HepG2 (cell line): ENCODE results near the gene BLOC1S4. TPM values are rescaled to one million over a fixed set of nuclear protein-coding genes. Genes with fewer than 3 reads are reported as not detected.

Source experiments
- AGO1 ChIP-seq: fragments of 200-400 bp; formaldehyde crosslinking; IDR thresholded peaks from 2 replicates; pipeline ENCODE4 v1.6.1; 2017; ENCODE audit warnings: mild to moderate bottlenecking, low read depth, low read length, moderate library complexity; ENCODE audit not compliant: poor library complexity, severe bottlenecking
- CREM ChIP-seq, 2 experiments: sonication (generic) in 1 of 2; formaldehyde crosslinking in 1 of 2; IDR thresholded peaks; 2 replicates each; pipeline versions ENCODE4 v1.4.0 to v1.6.1; 2016 to 2020; ENCODE audit warnings: antibody characterized with exemption in 1 of 2, mild to moderate bottlenecking in 1 of 2, missing genetic modification reagents in 1 of 2
- EED ChIP-seq: sonication (generic); formaldehyde crosslinking; IDR thresholded peaks from 2 replicates; pipeline ENCODE4 v1.5.0; 2020; ENCODE audit warnings: mild to moderate bottlenecking, missing genetic modification reagents
- ESRRA ChIP-seq: sonication (generic); formaldehyde crosslinking; IDR thresholded peaks from 2 replicates; pipeline ENCODE4 v1.5.1; 2020; ENCODE audit warnings: mild to moderate bottlenecking, low read depth, missing genetic modification reagents
- GLMP ChIP-seq: sonication (generic); formaldehyde crosslinking; IDR thresholded peaks from 2 replicates; pipeline ENCODE4 v1.9.0; 2021; ENCODE audit warnings: missing genetic modification reagents, mild to moderate bottlenecking, borderline replicate concordance
- HHEX ChIP-seq: IDR thresholded peaks from 2 replicates; pipeline ENCODE4 v1.6.1; 2016; ENCODE audit warnings: control low read depth
- IRX3 ChIP-seq: sonication (generic); formaldehyde crosslinking; IDR thresholded peaks from 2 replicates; pipeline ENCODE4 v1.8.1; 2023; ENCODE audit warnings: mild to moderate bottlenecking, low read depth, missing genetic modification reagents, borderline replicate concordance
- KMT2B ChIP-seq: IDR thresholded peaks from 2 replicates; pipeline ENCODE4 v1.6.1; 2016; ENCODE audit warnings: missing genetic modification reagents, missing compliant biosample characterization
- NR2C2 ChIP-seq: sonication (generic); formaldehyde crosslinking; IDR thresholded peaks from 2 replicates; pipeline ENCODE4 v1.4.0; 2020; ENCODE audit warnings: missing genetic modification reagents, mild to moderate bottlenecking, moderate library complexity, borderline replicate concordance
- NRL ChIP-seq: sonication (generic); formaldehyde crosslinking; IDR thresholded peaks from 2 replicates; pipeline ENCODE4 v1.5.0; 2020; ENCODE audit warnings: missing genetic modification reagents, mild to moderate bottlenecking, moderate library complexity, borderline replicate concordance
- PITX1 ChIP-seq: sonication (generic); formaldehyde crosslinking; IDR thresholded peaks from 2 replicates; pipeline ENCODE4 v1.5.1; 2020; ENCODE audit warnings: mild to moderate bottlenecking, missing genetic modification reagents
- SALL1 ChIP-seq: sonication (generic); formaldehyde crosslinking; IDR thresholded peaks from 2 replicates; pipeline ENCODE4 v1.8.0; 2022; ENCODE audit warnings: mild to moderate bottlenecking, missing genetic modification reagents
- SRF ChIP-seq: IDR thresholded peaks from 2 replicates; pipeline ENCODE4 v1.6.1; 2011; ENCODE audit warnings: mild to moderate bottlenecking, low read depth, low read length, moderate library complexity
- TEAD3 ChIP-seq: optimal IDR thresholded peaks from 2 replicates; pipeline ENCODE3; 2016; ENCODE audit warnings: borderline replicate concordance
- ZFP36L2 ChIP-seq: sonication (generic); formaldehyde crosslinking; IDR thresholded peaks from 2 replicates; pipeline ENCODE4 v1.4.0; 2020; ENCODE audit warnings: missing genetic modification reagents
- ZHX2 ChIP-seq, 2 experiments: sonication (generic) in 1 of 2; formaldehyde crosslinking in 1 of 2; IDR thresholded peaks; 2 replicates each; pipeline versions ENCODE4 v1.6.1 to v1.9.0; 2014 to 2022; ENCODE audit warnings: antibody characterized with exemption in 1 of 2, borderline replicate concordance in 1 of 2, inconsistent platforms in 1 of 2, low read depth in 1 of 2, missing genetic modification reagents in 1 of 2
- ZNF33A ChIP-seq: sonication (generic); formaldehyde crosslinking; IDR thresholded peaks from 2 replicates; pipeline ENCODE4 v1.5.1; 2020; ENCODE audit warnings: missing genetic modification reagents, mild to moderate bottlenecking, moderate library complexity, borderline replicate concordance
- ZNF451 ChIP-seq: sonication (generic); formaldehyde crosslinking; IDR thresholded peaks from 2 replicates; pipeline ENCODE4 v1.5.0; 2020; ENCODE audit warnings: mild to moderate bottlenecking, missing genetic modification reagents
- polyA plus RNA-seq, 8 experiments: library from polyadenylated mRNA; depleted of rRNA in 3 of 8; stranded (reverse) in 7 of 8; unstranded in 1 of 8; fragments of >200 nt; fragmentation: Illumina TruSeq in 4 of 8; extraction: Trizol in 4 of 8; gene quantifications; 2 replicates each; pipeline versions ENCODE4 v1.2.1 to v1.2.3, GENCODE V29; 2011 to 2016; ENCODE audit warnings: low read depth in 4 of 8, missing spikeins in 1 of 8, mixed read lengths in 1 of 8; ENCODE audit not compliant: insufficient read depth in 1 of 8
- total RNA-seq, 5 experiments: library from RNA; depleted of rRNA; stranded (reverse); fragments of >200 nt; fragmentation: Illumina TruSeq; extraction: Trizol; gene quantifications; 2 replicates each; pipeline ENCODE4 v1.2.3, GENCODE V29; 2016; ENCODE audit warnings: low read depth in 1 of 5
- TF ChIP-seq, protein P1 (sequence below): sonication (generic); formaldehyde crosslinking; IDR thresholded peaks from 2 replicates; pipeline ENCODE4 v1.4.0; 2020; ENCODE audit warnings: missing genetic modification reagents; ENCODE audit errors: not compliant biosample characterization

The BLOC1S4 gene
- total and polyA plus RNA-seq, 2 of the 13 experiments (the other 11 are each of a cell fraction or from before 2014, with no cell fraction given): 15.5 to 20.9 TPM

- peak; percentile 13; the same call in 1 of the 2 replicates for TF ChIP-seq PITX1 (CRISPR knock-in tag)
- peak; percentile 62; the same call in 1 of the 2 replicates for TF ChIP-seq NR2C2
- TF ChIP-seq HHEX: no peak; the same call in 1 of the 2 replicates
- no peak for TF ChIP-seq AGO1
- TF ChIP-seq ESRRA (CRISPR knock-in tag): no peak; the same call in none of the 2 replicates
- 0 out of 2 replicates have a peak, but pooled peaks have one; percentile 32 for TF ChIP-seq SRF
- TF ChIP-seq ZHX2 (IDR thresholded peaks at IDR 0.05; ENCODE audit: low read depth): peak; percentile 92
- no peak for TF ChIP-seq ZHX2 (CRISPR knock-in tag; IDR thresholded peaks at IDR 0.05; ENCODE audit: borderline replicate concordance)
- TF ChIP-seq ZFP36L2 (CRISPR knock-in tag): no peak
- TF ChIP-seq KMT2B (CRISPR knock-in tag): no peak; the same call in 1 of the 2 replicates
- no peak for TF ChIP-seq GLMP
- TF ChIP-seq ZNF451: peak; percentile 77
- TF ChIP-seq, protein P1, sequence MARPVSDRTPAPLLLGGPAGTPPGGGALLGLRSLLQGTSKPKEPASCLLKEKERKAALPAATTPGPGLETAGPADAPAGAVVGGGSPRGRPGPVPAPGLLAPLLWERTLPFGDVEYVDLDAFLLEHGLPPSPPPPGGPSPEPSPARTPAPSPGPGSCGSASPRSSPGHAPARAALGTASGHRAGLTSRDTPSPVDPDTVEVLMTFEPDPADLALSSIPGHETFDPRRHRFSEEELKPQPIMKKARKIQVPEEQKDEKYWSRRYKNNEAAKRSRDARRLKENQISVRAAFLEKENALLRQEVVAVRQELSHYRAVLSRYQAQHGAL: no peak
- TF ChIP-seq SALL1 (CRISPR knock-in tag): peak; percentile 91
- TF ChIP-seq EED: peak; percentile 87; the same call in 1 of the 2 replicates
- TF ChIP-seq NRL (CRISPR knock-in tag): 0 out of 2 replicates have a peak, but pooled peaks have one; percentile 23
- no peak for TF ChIP-seq TEAD3 (CRISPR knock-in tag)
- TF ChIP-seq CREM (IDR thresholded peaks at IDR 0.05): peak; percentile 87
- TF ChIP-seq CREM (CRISPR knock-in tag; IDR thresholded peaks at IDR 0.05): no peak
- TF ChIP-seq IRX3 (CRISPR knock-in tag): no peak
- peak; percentile 56; the same call in 1 of the 2 replicates for TF ChIP-seq ZNF33A (CRISPR knock-in tag)
These were observed 22.5 kb upstream of the BLOC1S4 start, which contains the start of gene S100P (continued) for GRCh38 chr4:6693231-6694176.
